Measurements from ENCODE around the gene DPM3.
A peak's percentile ranks its signal among the peaks of the same experiment; 100 is the strongest.

Gene DPM3

GRCh38 chr1:155127105-155127966 is 13.0 kb downstream of the DPM3 start, which contains the start of gene EFNA1 (continued):
- TF ChIP-seq, protein P1, sequence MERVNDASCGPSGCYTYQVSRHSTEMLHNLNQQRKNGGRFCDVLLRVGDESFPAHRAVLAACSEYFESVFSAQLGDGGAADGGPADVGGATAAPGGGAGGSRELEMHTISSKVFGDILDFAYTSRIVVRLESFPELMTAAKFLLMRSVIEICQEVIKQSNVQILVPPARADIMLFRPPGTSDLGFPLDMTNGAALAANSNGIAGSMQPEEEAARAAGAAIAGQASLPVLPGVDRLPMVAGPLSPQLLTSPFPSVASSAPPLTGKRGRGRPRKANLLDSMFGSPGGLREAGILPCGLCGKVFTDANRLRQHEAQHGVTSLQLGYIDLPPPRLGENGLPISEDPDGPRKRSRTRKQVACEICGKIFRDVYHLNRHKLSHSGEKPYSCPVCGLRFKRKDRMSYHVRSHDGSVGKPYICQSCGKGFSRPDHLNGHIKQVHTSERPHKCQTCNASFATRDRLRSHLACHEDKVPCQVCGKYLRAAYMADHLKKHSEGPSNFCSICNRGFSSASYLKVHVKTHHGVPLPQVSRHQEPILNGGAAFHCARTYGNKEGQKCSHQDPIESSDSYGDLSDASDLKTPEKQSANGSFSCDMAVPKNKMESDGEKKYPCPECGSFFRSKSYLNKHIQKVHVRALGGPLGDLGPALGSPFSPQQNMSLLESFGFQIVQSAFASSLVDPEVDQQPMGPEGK (tag by site-specific recombination; IDR thresholded peaks at IDR 0.05): peak; percentile 58
- no peak for TF ChIP-seq ZNF837 (tag by site-specific recombination; IDR thresholded peaks at IDR 0.05)
- TF ChIP-seq ZSCAN5A (tag by site-specific recombination; IDR thresholded peaks at IDR 0.05): no peak; the same call in 1 of the 2 replicates
- peak; percentile 43 for TF ChIP-seq ZNF391 (tag by site-specific recombination; IDR thresholded peaks at IDR 0.05; ENCODE audit: borderline replicate concordance, low read depth)
- no peak for TF ChIP-seq SALL2 (tag by site-specific recombination; IDR thresholded peaks at IDR 0.05; ENCODE audit: borderline replicate concordance)
- TF ChIP-seq MZF1 (tag by site-specific recombination; IDR thresholded peaks at IDR 0.05; ENCODE audit: borderline replicate concordance): peak; percentile 55; the same call in 1 of the 2 replicates
- no peak for TF ChIP-seq ZNF585B (tag by site-specific recombination; IDR thresholded peaks at IDR 0.05)
- TF ChIP-seq ZNF404 (tag by site-specific recombination; IDR thresholded peaks at IDR 0.05): no peak
- TF ChIP-seq ELK4 (IDR thresholded peaks at IDR 0.05; ENCODE audit: borderline replicate concordance, low read depth, low read length): no peak
- no peak; the same call in 1 of the 2 replicates for TF ChIP-seq ZNF24 (tag by site-specific recombination; IDR thresholded peaks at IDR 0.05)
- no peak for TF ChIP-seq PBX3 (CRISPR knock-in tag; IDR thresholded peaks at IDR 0.05)
- peak; percentile 83; the same call in 1 of the 2 replicates for TF ChIP-seq ZBTB10 (tag by site-specific recombination; IDR thresholded peaks at IDR 0.05)
- no peak for TF ChIP-seq ZNF16 (tag by site-specific recombination; IDR thresholded peaks at IDR 0.05; ENCODE audit: low read depth)
- peak; percentile 86 for TF ChIP-seq ZNF366 (tag by site-specific recombination; conservative IDR thresholded peaks at IDR 0.05)
- TF ChIP-seq ZNF280D (tag by site-specific recombination; IDR thresholded peaks at IDR 0.05): no peak
- peak; percentile 77; the same call in 1 of the 2 replicates for TF ChIP-seq BCL11A (tag by site-specific recombination; IDR thresholded peaks at IDR 0.05; ENCODE audit: low read depth)
- no peak for TF ChIP-seq ZNF175 (tag by site-specific recombination; IDR thresholded peaks at IDR 0.05)
- no peak for TF ChIP-seq ZFP41 (tag by site-specific recombination; IDR thresholded peaks at IDR 0.05; ENCODE audit: borderline replicate concordance)
- no peak for TF ChIP-seq PRDM1 (tag by site-specific recombination; IDR thresholded peaks at IDR 0.05)
- peak; percentile 19; the same call in 1 of the 2 replicates for TF ChIP-seq SP2 (tag by site-specific recombination; IDR thresholded peaks at IDR 0.05)
- TF ChIP-seq ZNF10 (tag by site-specific recombination; IDR thresholded peaks at IDR 0.05): 0 out of 2 replicates have a peak, but pooled peaks have one; percentile 24
- TF ChIP-seq ZNF426 (tag by site-specific recombination; IDR thresholded peaks at IDR 0.05): no peak
- TF ChIP-seq ZNF146 (tag by site-specific recombination; IDR thresholded peaks at IDR 0.05): peak; percentile 31; the same call in 1 of the 2 replicates
- TF ChIP-seq ZSCAN18 (tag by site-specific recombination; IDR thresholded peaks at IDR 0.05): peak; percentile 46; the same call in 1 of the 2 replicates
- no peak for TF ChIP-seq ZNF830 (tag by site-specific recombination; IDR thresholded peaks at IDR 0.05; ENCODE audit: low read depth)
